ENCODE data around the gene TTC23.

GRCh38 chr15:99121207-99121606 lies 128.2 kb downstream of the TTC23 start:
- TF ChIP-seq, protein P1, sequence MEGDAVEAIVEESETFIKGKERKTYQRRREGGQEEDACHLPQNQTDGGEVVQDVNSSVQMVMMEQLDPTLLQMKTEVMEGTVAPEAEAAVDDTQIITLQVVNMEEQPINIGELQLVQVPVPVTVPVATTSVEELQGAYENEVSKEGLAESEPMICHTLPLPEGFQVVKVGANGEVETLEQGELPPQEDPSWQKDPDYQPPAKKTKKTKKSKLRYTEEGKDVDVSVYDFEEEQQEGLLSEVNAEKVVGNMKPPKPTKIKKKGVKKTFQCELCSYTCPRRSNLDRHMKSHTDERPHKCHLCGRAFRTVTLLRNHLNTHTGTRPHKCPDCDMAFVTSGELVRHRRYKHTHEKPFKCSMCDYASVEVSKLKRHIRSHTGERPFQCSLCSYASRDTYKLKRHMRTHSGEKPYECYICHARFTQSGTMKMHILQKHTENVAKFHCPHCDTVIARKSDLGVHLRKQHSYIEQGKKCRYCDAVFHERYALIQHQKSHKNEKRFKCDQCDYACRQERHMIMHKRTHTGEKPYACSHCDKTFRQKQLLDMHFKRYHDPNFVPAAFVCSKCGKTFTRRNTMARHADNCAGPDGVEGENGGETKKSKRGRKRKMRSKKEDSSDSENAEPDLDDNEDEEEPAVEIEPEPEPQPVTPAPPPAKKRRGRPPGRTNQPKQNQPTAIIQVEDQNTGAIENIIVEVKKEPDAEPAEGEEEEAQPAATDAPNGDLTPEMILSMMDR (IDR thresholded peaks at IDR 0.05; ENCODE audit: insufficient read depth, low read length) = no peak
- TF ChIP-seq POLR2AphosphoS5 (IDR thresholded peaks at IDR 0.05; ENCODE audit: low read depth) (no peak), GABPA (IDR thresholded peaks at IDR 0.05; ENCODE audit: low read depth) (no peak)
